Pancreas (tissue), 10 donors: Measurements from ENCODE around the gene TTLL4. TPM values are rescaled to one million over a fixed set of nuclear protein-coding genes. Genes with fewer than 3 reads are reported as not detected.

Experiments
- ATAC-seq, 4 donors: fragments of 200-7000 bp; cut with Tn5 transposase; one replicate each; pipeline versions ENCODE4 v1.8.0 to v1.9.1; 2020; ENCODE audit warnings: mild to moderate bottlenecking in 4 of 4, moderate library complexity in 4 of 4
- DNase-seq, 6 donors: peaks; one replicate each; pipeline ENCODE4 v3.0.0-alpha.2; 2020
- FAIRE-seq: peaks from 2 replicates; lab custom pipeline; 2012; peaks lifted over from hg19 to GRCh38; lab: Jason Lieb, UNC
- H3K27ac ChIP-seq, 4 donors: fragments of 200-600 bp; sonication (generic); 1 replicate in 3 of 4; 2 replicates in 1 of 4; pipeline versions ENCODE4 v1.5.0 to v1.8.0; 2020
- H3K27me3 ChIP-seq, 4 donors: fragments of 200-600 bp; one replicate each; pipeline ENCODE4 v1.8.0; 2021
- H3K36me3 ChIP-seq, 3 donors: fragments of 200-600 bp; sonication (generic) in 1 of 3; one replicate each; pipeline versions ENCODE4 v1.5.0 to v1.8.0; 2020 to 2021
- H3K4me1 ChIP-seq, 3 donors: fragments of 200-600 bp; one replicate each; pipeline ENCODE4 v1.8.0; 2021
- H3K4me3 ChIP-seq, 4 donors: fragments of 200-600 bp; sonication (generic) in 2 of 4; one replicate each; pipeline versions ENCODE4 v1.5.0 to v1.8.0; 2020 to 2021
- H3K9me3 ChIP-seq, 4 donors: fragments of 200-600 bp; one replicate each; pipeline ENCODE4 v1.8.0; 2021
- CTCF ChIP-seq, 4 donors: fragments of 200-600 bp; sonication (generic) in 3 of 4; IDR thresholded peaks; one replicate each; pipeline versions ENCODE4 v1.5.0 to v1.8.0; 2021; ENCODE audit warnings: antibody characterized with exemption in 4 of 4
- WGBS, 2 donors: extraction: QIAGEN DNeasy Blood & Tissue Kit; methylation state at CpG; one replicate each; pipeline ENCODE4 v1.1.7; 2013; 5-methylcytosine and 5-hydroxymethylcytosine counted together
- intact Hi-C, 3 donors: fragments of 100-400 bp; cut with DNase I; formaldehyde crosslinking; loops; one replicate each; pipeline versions ENCODE4 v1.11.1 to v1.14.2; 2022
- polyA plus RNA-seq, 2 donors: library from polyadenylated mRNA; stranded (reverse); fragments of 200-250 nt; gene quantifications; one replicate each; pipeline ENCODE4 v1.2.3, GENCODE V29; 2013
- total RNA-seq, 6 donors: library from RNA; stranded (reverse); fragmentation: NEBNext Ultra II Directional in 4 of 6; extraction: Animal tissue kit (Norgen Biotek cat#: 25700) in 4 of 6; gene quantifications; one replicate each; pipeline versions ENCODE4 v1.2.1 to v1.2.4, GENCODE V29; 2021 to 2023
- donor health status: healthy with polysubstance abuse.
- donor health status: DM: no; HTN: no; CAD: no; lungs with moderate emphysema.
- donor health status: DM: no; HTN: no; CAD: no.
- donor health status: control.
- donor health status: control.
- donor health status: Bipolar disorder and iron deficiency.
- donor health status: DM: yes; HTN: yes; CAD: no.
- donor health status: DM: no; HTN: no; CAD: no.
- donor health status: DM: no; HTN: no; CAD: no.
- donor health status: DM: yes; HTN: yes; CAD: no.

TTLL4 gene
- total and polyA plus RNA-seq, 8 donors, result 12.0 to 25.3 (median 16.0) TPM

DNA sequence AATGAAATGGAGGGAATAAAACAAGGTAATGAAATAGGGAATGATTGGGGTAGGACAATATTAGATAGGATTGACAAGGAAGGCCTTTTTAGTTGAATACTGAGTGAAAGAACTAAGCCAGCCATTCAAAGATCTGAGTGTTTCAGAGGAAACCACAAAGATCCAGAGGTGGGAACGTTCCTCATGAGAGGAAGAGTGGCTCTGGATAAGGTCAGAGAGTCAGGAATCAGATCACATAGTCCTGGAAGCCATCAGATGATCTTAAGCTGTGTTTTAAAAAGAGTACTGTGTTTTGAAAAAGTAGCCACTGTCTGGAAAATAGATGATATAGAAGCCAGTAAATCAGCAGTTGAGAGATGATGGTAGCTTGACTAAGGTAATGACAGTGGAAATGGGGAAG is 11.8 kb downstream of the TTLL4 start:
- H3K27ac ChIP-seq, result no peak overlapping the region
- FAIRE-seq (no peak), ATAC-seq (no peak), DNase-seq (no peak)
- TF ChIP-seq CTCF (IDR thresholded peaks at IDR 0.05), result no peak
- peaks cover 0 to 3% (median 0%) of the 10 kb centered on the region in 4 donors for H3K9me3 ChIP-seq
- no peak overlapping the region for H3K4me3 ChIP-seq
- no peaks in the 10 kb centered on the region for H3K36me3 ChIP-seq
- intact Hi-C loops, result no loop called here
- peaks cover 0 to 14% (median 0%) of the 10 kb centered on the region in 3 donors for H3K4me1 ChIP-seq
- WGBS, 2 donors, result 61 to 70% methylated on average over 1 of the region's 1 CpG
- no peaks in the 10 kb centered on the region for H3K27me3 ChIP-seq

GRCh38 chr2:218722876-218723785 is 12.5 kb downstream of the TTLL4 start:
- intact Hi-C loops, result no loop called here
- no peak for TF ChIP-seq CTCF (IDR thresholded peaks at IDR 0.05)
- peaks cover 0 to 3% (median 0%) of the 10 kb centered on the region in 4 donors for H3K9me3 ChIP-seq
- H3K27me3 ChIP-seq, result no peaks in the 10 kb centered on the region
- H3K4me1 ChIP-seq, result peaks cover 0 to 14% (median 0%) of the 10 kb centered on the region in 3 donors
- H3K27ac ChIP-seq, result no peak overlapping the region
- no peak for FAIRE-seq
- peak in 1 of 4 donors; percentile 32 for ATAC-seq
- no peak for DNase-seq
- WGBS, 2 donors, result 67 to 70% methylated on average over 1 of the region's 1 CpG
- no peak overlapping the region for H3K4me3 ChIP-seq
- no peaks in the 10 kb centered on the region for H3K36me3 ChIP-seq

- no peak for ATAC-seq
- Histone ChIP-seq H3K4me3 (no peak overlapping the region), H3K27ac (no peak overlapping the region), H3K36me3 (no peaks in the 10 kb centered on the region), H3K9me3 (peaks cover 0 to 3% (median 0%) of the 10 kb centered on the region in 4 donors), H3K4me1 (peaks cover 0 to 14% (median 0%) of the 10 kb centered on the region in 3 donors), H3K27me3 (no peaks in the 10 kb centered on the region)
- FAIRE-seq, result no peak
- no peak for DNase-seq
- 97 to 98% methylated on average over 6 of the region's 6 CpGs for WGBS, 2 donors
- no peak for TF ChIP-seq CTCF (IDR thresholded peaks at IDR 0.05)
- intact Hi-C loops, result no loop called here
These were observed 15.5 kb downstream of the TTLL4 start for GRCh38 chr2:218726004-218726574.

DNA sequence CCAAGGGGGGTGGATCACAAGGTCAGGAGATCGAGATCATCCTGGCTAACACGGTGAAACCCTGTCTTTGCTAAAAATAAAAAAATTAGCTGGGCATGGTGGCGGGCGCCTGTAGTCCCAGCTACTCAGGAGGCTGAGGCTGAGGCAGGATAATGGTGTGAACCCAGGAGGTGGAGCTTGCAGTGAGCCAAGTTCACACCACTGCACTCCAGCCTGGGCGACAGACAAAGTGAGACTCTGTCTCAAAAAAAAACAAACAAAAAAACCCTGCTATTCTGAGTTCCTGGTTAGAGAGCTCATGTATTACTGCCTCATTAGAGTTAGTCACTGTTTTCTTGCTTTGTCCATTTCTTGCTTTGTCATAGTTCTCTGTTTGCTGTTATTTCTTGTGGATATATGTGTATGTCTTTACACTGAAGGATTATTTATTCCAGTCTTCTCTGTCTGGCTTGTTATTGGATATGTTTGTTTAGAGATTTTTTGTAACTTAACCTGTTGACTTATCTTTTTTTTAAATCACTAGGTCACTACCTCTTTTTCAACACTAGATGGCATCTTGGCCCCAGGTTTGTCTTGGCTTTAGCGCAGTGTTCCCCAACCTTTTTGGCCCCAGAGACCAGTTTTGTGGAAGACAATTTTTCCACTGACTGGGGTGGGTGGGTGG is 17.0 kb downstream of the TTLL4 start:
- DNase-seq (no peak), FAIRE-seq (no peak), ATAC-seq (no peak)
- Histone ChIP-seq H3K4me3 (no peak overlapping the region), H3K36me3 (no peaks in the 10 kb centered on the region), H3K4me1 (peaks cover 0 to 4% (median 0%) of the 10 kb centered on the region in 3 donors), H3K27me3 (no peaks in the 10 kb centered on the region), H3K27ac (no peak overlapping the region), H3K9me3 (peaks cover 0 to 3% (median 0%) of the 10 kb centered on the region in 4 donors)
- WGBS, 2 donors, result 95 to 96% methylated on average over 6 of the region's 6 CpGs
- intact Hi-C loops, result no loop called here
- no peak for TF ChIP-seq CTCF (IDR thresholded peaks at IDR 0.05)
